T-helper 17 cell (primary cell): ENCODE results near the gene CTAGE8. TPM values are rescaled to one million over a fixed set of nuclear protein-coding genes. Genes with fewer than 3 reads are reported as not detected.

Experiments
- total RNA-seq, 4 donors: library from RNA in 2 of 4; stranded (reverse) in 2 of 4; gene quantifications; one replicate each; pipeline ENCODE4 v1.2.3 and lab custom pipeline; 2022 to 2026

CTAGE8 gene
- total RNA-seq, 2 donors from 2014 or later, result 0.47 to 1.6 TPM

Other genes starting within 250 kb of the CTAGE8 start
- not detected for gene OR2A5, start 220.3 kb downstream of the CTAGE8 start, total RNA-seq
- gene OR2A25, start 199.5 kb downstream of the CTAGE8 start, total RNA-seq, result not detected
- gene OR2A12, start 183.0 kb downstream of the CTAGE8 start, total RNA-seq, result not detected
- gene OR2A2, start 159.7 kb downstream of the CTAGE8 start, total RNA-seq, result not detected
- gene OR2A14, start 146.1 kb downstream of the CTAGE8 start, total RNA-seq, result not detected
- under 1 TPM in 1 of 2 donors, not detected in 1; 0.32 TPM for gene CTAGE4, start 85.8 kb downstream of the CTAGE8 start, total RNA-seq
- 1 to 10 TPM in 1 of 2 donors, not detected in 1; 2.2 TPM for gene ARHGEF35, start 73.5 kb downstream of the CTAGE8 start, total RNA-seq
- under 1 TPM in 1 of 2 donors, not detected in 1; 0.07 TPM for gene OR2A42, start 29.7 kb downstream of the CTAGE8 start, total RNA-seq
- gene OR2A7, start 4.5 kb downstream of the CTAGE8 start, total RNA-seq, result 1 to 10 TPM; 1.2 to 6.5 TPM
- gene OR2A1, start 43.1 kb upstream of the CTAGE8 start, total RNA-seq, result not detected
- gene ARHGEF5, start 86.1 kb upstream of the CTAGE8 start, total RNA-seq, result 10 to 100 TPM in 1 of 2 donors, 1 to 10 TPM in 1; 4.2 to 12.4 TPM
- not detected for gene NOBOX, start 134.4 kb upstream of the CTAGE8 start, total RNA-seq